ENCODE data around the gene DDB1. TPM values are rescaled to one million over a fixed set of nuclear protein-coding genes. Genes with fewer than 3 reads are reported as not detected.
"Not testable (repeated sequence)": the region's sequence is repeated elsewhere in the genome, so short reads cannot be mapped to it uniquely, and the experiment has no call there.

The DDB1 gene
- total and polyA plus RNA-seq, 2 of the 4 experiments (the other 2 are of a cell fraction) = 221 to 412 TPM

DNA sequence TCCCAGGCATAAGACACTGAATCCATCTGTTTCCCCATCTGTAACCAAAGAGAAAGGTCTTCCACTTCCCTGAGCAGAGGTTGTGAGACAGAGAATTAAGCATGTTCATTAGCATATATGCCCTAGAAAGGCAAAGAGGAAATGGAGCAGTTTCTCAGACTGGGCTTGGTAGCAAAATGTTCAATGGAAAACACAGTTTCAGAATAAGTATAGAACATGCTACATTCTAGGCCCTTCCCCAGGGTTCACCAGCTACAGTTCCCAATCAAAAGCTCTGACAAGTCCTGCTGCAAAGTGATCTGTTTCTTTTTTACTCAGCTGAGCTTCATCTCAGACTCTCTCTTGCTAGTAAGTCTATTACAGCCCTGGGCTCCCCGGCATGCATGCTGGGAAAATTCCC, 80.6 kb downstream of the DDB1 start:
- H3K4me3 ChIP-seq (ENCODE audit: insufficient read depth, low read depth, low read length); H3K9me3 ChIP-seq (ENCODE audit: control insufficient read depth, insufficient read depth, low read length); H3K27me3 ChIP-seq (ENCODE audit: control insufficient read depth, insufficient read depth, low read length); H2AK5ac ChIP-seq (ENCODE audit: low read depth, low read length); H3K4me2 ChIP-seq (ENCODE audit: low read depth, low read length); H2AFZ ChIP-seq (replicated peaks; ENCODE audit: low read length, poor library complexity); H3K27ac ChIP-seq (ENCODE audit: insufficient read depth, low read length); in situ Hi-C loops (cut with MboI; ENCODE audit: low sequenced_read_pairs); H2BK20ac ChIP-seq (ENCODE audit: low read depth, low read length); BruUV-seq (replicated peaks); H4K20me1 ChIP-seq (ENCODE audit: insufficient read depth, low read length); ATAC-seq (ENCODE audit: low read depth); H2BK5ac ChIP-seq (ENCODE audit: low read depth, low read length, poor library complexity, severe bottlenecking); H2AK9ac ChIP-seq (replicated peaks; ENCODE audit: low read depth, low read length, poor library complexity); H3K18ac ChIP-seq (ENCODE audit: low read depth, low read length); intact Hi-C loops (cut with micrococcal nuclease); H3K79me1 ChIP-seq (ENCODE audit: low read depth in 1 of 2, low read length in 2 of 2); H2BK15ac ChIP-seq (ENCODE audit: low read depth, low read length); H3K23ac ChIP-seq (ENCODE audit: low read depth, low read length); H3K4ac ChIP-seq (ENCODE audit: low read depth, low read length); H3K56ac ChIP-seq (ENCODE audit: extremely low read depth, insufficient read depth, low read length); H3K14ac ChIP-seq (replicated peaks; ENCODE audit: low read depth, low read length); H3K4me1 ChIP-seq (ENCODE audit: control insufficient read depth, insufficient read depth, low read length); H3K9ac ChIP-seq (ENCODE audit: low read depth, low read length); H3K36me3 ChIP-seq (ENCODE audit: control insufficient read depth, insufficient read depth, low read length); dilution Hi-C loops (cut with HindIII; ENCODE audit: low sequenced_read_pairs, unreplicated experiment); H4K8ac ChIP-seq (ENCODE audit: low read depth in 2 of 2, low read length in 2 of 2); DNase-seq; H2BK120ac ChIP-seq (ENCODE audit: low read depth, low read length); H3K9me1 ChIP-seq (ENCODE audit: insufficient read depth, low read length); H4K91ac ChIP-seq (ENCODE audit: insufficient read depth, low read depth, low read length); H4K5ac ChIP-seq (ENCODE audit: low read depth, low read length); CTCF ChIA-PET; POLR2A ChIA-PET (ENCODE audit: unreplicated experiment): not testable (repeated sequence)
- WGBS, 2 experiments (ENCODE audit: extremely low coverage in 2 of 2, insufficient read length in 1 of 2) = no CpG with 5 or more reads among the region's 1 CpG
